ENCODE data around the gene LYST.

Gene LYST

GRCh38 chr1:235864469-235864868 lies 2.2 kb downstream of the LYST start:
- DNase-seq (ENCODE audit: extremely low spot score): no peak
- no peak for TF ChIP-seq CTCF (IDR thresholded peaks at IDR 0.05; ENCODE audit: control extremely low read depth, extremely low read depth, low read depth, missing control alignments)
- POLR2A ChIA-PET: interaction anchor here (1.1 kb wide), 1 partner anchor 417 kb away, joined by 5 read pairs; the partner anchor contains the start of gene ERO1B
- CTCF ChIA-PET: interaction anchor here (1.0 to 3.0 kb wide), 7 partner anchors 10 to 108 kb away, joined by 3 to 38 read pairs (median 8); no protein-coding TSS in a partner anchor

GRCh38 chr1:235863699-235864093 lies 3.0 kb downstream of the LYST start:
- ChIA-PET POLR2A (no interaction called here), CTCF (interaction anchor here (1.0 to 2.1 kb wide), 3 partner anchors 21 to 359 kb away, joined by 3 to 7 read pairs (median 3); partner anchors contain the start of gene B3GALNT2)

GRCh38 chr1:235861857-235862256 lies 4.8 kb downstream of the LYST start:
- TF ChIP-seq CTCF (IDR thresholded peaks at IDR 0.05; ENCODE audit: control extremely low read depth, extremely low read depth, low read depth, missing control alignments): no peak
- CTCF ChIA-PET: no interaction called here
- POLR2A ChIA-PET: no interaction called here

More at GRCh38 chr1:235863699-235864093, 3.0 kb downstream of the LYST start:
- no peak for TF ChIP-seq CTCF (IDR thresholded peaks at IDR 0.05; ENCODE audit: control extremely low read depth, extremely low read depth, low read depth, missing control alignments)
- no peak for DNase-seq (ENCODE audit: extremely low spot score)

GRCh38 chr1:235860829-235861228 lies 5.9 kb downstream of the LYST start:
- TF ChIP-seq CTCF (IDR thresholded peaks at IDR 0.05; ENCODE audit: control extremely low read depth, extremely low read depth, low read depth, missing control alignments): no peak
- POLR2A ChIA-PET: no interaction called here
- DNase-seq (ENCODE audit: extremely low spot score): no peak
- CTCF ChIA-PET: no interaction called here

More at GRCh38 chr1:235861857-235862256, 4.8 kb downstream of the LYST start:
- no peak for DNase-seq (ENCODE audit: extremely low spot score)

- POLR2A ChIA-PET: no interaction called here
- CTCF ChIA-PET: interaction anchor here (1.0 to 1.1 kb wide), 2 partner anchors 15 to 112 kb away, joined by 3 to 4 read pairs; no protein-coding TSS in a partner anchor
- no peak for DNase-seq (ENCODE audit: extremely low spot score)
- no peak for TF ChIP-seq CTCF (IDR thresholded peaks at IDR 0.05; ENCODE audit: control extremely low read depth, extremely low read depth, low read depth, missing control alignments)
Observed at GRCh38 chr1:235859789-235860188, 6.9 kb downstream of the LYST start.

- POLR2A ChIA-PET: no interaction called here
- DNase-seq (ENCODE audit: extremely low spot score): no peak
- no peak for TF ChIP-seq CTCF (IDR thresholded peaks at IDR 0.05; ENCODE audit: control extremely low read depth, extremely low read depth, low read depth, missing control alignments)
- CTCF ChIA-PET: interaction anchor here (1.0 to 1.3 kb wide), 3 partner anchors 14 to 113 kb away, joined by 3 to 7 read pairs (median 4); no protein-coding TSS in a partner anchor
Observed at GRCh38 chr1:235858766-235859165, 7.9 kb downstream of the LYST start.

Data from GM10248 (cell line).